HG03432 (cell line): Measurements from ENCODE around the gene CNP.
"Not testable (repeated sequence)": the region's sequence is repeated elsewhere in the genome, so short reads cannot be mapped to it uniquely, and the experiment has no call there.

Source experiments
- ATAC-seq: cut with Tn5 transposase; IDR thresholded peaks from one replicate; pipeline ENCODE4 v1.9.1; 2021; ENCODE audit warnings: mild to moderate bottlenecking, moderate library complexity; ENCODE audit not compliant: unreplicated experiment

CNP gene

DNA sequence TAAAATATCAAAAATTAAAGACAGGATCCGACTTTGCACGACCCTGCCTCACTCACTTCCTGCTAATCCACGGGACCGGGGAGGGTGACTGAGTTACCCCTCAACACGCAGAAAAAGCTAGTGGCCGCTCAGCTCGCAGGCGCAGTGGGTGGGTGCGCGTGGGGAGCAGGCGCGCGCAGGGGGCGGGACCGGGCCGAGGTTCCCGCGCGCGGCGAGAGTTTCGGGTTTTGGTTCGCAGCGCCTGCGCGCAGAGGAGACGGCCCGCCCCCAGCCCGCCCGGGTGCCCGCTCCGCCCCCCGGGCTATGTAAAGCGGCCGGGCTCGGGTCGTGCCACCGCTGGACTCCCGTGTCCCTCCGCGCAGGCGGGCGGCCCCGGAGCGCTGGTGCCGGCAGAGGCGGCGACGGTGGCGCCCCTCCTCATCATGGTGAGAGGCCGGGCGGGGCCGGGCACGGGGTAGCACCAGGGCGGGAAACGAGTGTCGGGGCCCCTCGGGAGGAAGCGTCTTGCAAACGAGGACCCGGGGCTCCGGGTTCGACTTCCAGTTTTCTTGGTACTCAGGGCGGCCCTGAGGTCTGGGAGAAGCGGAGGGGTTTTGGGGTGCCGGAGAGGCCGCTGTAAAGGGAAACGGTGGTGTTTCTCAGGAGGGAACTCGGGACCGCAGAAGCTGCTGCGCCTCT is at the start of gene CNP:
CNP (plus strand) TSS at position 333 of the 678 bp plus-strand sequence; CDS start at position 423, 90 bp downstream.
- ATAC-seq = peak; percentile 76

DNA sequence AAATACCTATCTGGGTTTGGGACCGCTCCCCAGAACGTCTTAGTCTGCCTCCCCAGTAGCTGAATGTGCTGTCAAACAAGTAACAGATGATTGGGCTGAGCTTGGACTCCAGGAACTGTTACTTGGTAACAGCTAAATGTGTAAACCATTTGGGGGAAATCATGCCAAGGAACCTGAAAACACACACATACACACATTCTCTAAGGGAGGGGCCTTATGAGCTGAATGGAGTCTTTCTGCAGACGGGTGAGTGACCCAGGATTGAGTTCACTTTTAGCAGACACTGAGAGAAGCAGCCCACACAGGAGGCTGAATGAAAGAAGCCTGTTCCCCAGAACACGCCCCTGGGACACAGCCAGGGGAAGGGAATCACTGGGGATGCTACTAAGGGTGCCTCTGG is 49.4 kb upstream of the CNP start:
- ATAC-seq = no peak

GRCh38 chr17:41917679-41918313 is 48.8 kb upstream of the CNP start:
- peak; percentile 19 for ATAC-seq

- ATAC-seq = peak; percentile 90
Observed at GRCh38 chr17:41918314-41919164, 48.1 kb upstream of the CNP start, which contains the start of gene ACLY. TSS of gene ACLY (minus strand) at chr17:41918951. CDS start at chr17:41913873, 5,078 bp downstream.

GRCh38 chr17:41919165-41919817 is 47.3 kb upstream of the CNP start:
- ATAC-seq = peak; percentile 12

- no peak for ATAC-seq
Observed at GRCh38 chr17:41919840-41920579, 46.6 kb upstream of the CNP start.

GRCh38 chr17:41920580-41920955 is 46.0 kb upstream of the CNP start:
- ATAC-seq = no peak

GRCh38 chr17:41925991-41926590 is 40.5 kb upstream of the CNP start:
- no peak for ATAC-seq

- no peak for ATAC-seq
Observed at GRCh38 chr17:41928693-41929251, 37.8 kb upstream of the CNP start.

GRCh38 chr17:41930009-41930832 is 36.4 kb upstream of the CNP start, which contains the start of gene ODAD4:
TSS of gene ODAD4 (plus strand) at chr17:41930617. CDS start at chr17:41930724, 107 bp downstream.
- ATAC-seq = peak; percentile 95

GRCh38 chr17:41930833-41931156 is 35.8 kb upstream of the CNP start:
- peak; percentile 27 for ATAC-seq

DNA sequence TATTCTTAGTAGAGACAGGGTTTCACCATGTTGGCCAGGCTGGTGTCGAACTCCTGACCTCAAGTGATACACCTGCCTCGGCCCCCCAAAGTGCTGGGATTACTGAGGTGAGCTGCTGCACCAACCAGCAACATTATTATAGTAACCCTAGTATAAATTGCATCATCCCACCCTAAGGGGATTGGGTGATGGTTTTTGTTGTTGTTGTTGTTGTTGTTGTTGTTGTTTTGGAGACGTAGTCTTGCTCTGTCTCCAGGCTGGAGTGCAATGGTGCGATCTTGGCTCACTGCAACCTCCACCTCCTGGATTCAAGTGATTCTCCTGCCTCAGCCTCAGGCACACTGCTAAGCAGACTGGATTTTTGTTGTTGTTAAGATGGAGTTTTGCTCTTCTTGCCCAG is 34.9 kb upstream of the CNP start:
- not testable (repeated sequence) for ATAC-seq

DNA sequence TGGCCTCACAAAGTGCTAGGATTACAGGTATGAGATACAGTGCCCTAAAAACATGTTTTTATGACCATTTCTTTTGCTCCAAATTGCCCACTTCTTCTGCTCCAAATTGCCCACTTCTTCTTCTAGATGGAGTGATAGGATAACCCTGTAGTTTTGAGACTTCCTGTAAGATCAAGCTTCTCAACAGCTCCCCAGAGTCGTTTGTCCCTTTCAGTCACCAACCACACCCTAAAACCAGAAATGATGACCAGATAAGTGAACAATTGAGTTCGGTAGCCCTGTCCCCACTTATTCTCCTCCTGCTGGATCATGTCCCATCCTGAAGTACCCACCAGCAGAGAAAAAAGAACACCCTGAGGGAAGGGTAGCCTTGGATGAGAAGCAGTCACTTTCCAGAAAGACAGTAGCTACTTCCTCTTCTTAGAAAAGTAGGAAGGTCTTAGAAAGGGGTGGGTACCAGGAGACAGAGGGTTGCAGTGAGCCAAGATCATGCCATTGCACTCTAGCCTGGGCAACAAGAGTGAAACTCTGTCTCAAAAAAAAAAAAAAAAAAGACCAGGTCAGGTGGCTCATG is 33.7 kb upstream of the CNP start:
- ATAC-seq = no peak

DNA sequence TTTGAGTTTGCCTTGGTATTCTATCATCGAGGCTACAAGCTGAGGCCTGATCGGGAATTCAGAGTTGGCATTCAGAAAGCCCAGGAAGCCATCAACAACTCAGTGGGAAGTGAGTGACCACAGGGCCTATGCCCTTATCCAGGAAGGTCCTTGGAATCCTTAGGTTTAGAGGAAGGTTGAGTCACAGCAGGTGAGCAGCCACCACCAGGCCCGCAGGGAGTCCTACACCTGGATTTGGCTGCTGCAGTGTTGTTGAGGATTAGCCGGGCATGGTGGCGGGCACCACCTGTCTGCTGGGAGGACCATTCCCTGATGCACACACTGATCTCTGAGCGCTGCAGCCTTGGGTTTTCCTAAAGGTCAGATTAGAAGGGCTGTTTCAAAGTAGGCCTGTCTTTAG is 31.0 kb upstream of the CNP start:
- ATAC-seq = no peak

- no peak for ATAC-seq
Observed at GRCh38 chr17:41937970-41938954, 28.3 kb upstream of the CNP start.

DNA sequence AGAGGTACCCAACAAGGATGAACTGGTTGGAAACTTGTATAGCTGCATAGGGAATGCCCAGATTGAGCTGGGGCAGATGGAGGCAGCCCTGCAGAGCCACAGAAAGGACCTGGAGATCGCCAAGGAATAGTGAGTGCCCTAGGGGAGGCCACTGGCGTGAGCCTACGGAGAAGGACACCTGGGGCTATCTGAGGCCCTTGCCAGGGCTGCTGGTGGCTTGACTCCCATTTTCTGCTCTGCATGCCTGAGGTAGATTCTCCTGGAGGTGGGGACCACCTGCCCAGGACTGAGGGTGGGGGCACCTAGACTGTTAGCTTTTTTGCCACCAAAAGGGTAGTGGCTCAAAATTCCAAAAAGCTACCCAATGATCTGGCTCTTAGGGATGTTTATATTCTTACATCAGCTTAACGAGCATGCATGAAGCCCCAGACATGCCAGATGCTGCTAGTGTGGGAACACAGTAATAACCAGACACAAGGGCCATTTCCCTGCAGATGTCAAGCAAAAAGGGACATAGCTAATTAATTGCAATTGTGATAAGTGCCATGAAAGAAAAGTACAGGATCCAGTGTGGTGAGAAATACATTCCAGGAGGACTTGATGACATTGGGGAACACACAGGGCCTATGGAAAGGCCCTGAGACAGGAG is 27.4 kb upstream of the CNP start:
- no peak for ATAC-seq

DNA sequence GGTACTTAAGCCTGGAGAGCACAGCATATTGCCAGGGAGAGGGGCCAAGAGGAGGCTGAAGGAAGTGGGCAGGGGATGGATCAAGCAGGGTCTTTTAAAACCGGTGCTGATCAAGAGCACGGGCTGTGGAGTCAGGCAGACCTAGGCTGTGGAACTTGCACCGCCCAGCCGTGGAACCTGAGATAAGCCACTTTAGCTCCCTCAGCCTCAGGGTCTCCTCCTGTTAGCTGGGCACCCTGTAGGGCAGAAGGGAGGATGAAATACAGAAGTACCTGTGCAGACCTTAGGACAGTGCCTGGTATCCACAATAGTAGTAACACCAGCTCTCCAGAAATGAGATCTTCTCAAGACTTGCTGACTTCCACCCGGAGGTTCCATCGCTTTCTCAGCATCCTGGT is 26.9 kb upstream of the CNP start:
- no peak for ATAC-seq
